H9 (cell line): ENCODE data around the gene ELFN1. TPM values are rescaled to one million over a fixed set of nuclear protein-coding genes. Genes with fewer than 3 reads are reported as not detected.

Source experiments
- DNase-seq: peaks from one replicate; pipeline ENCODE4 v3.0.0-alpha.2; 2017
- H2AFZ ChIP-seq: one replicate; pipeline ENCODE4 v1.6.1; 2013; ENCODE audit warnings: mild to moderate bottlenecking, low read length, control low read depth, moderate library complexity
- H2AK5ac ChIP-seq: 2 replicates; pipeline ENCODE4 v1.6.1; 2013; ENCODE audit warnings: low read length, control low read depth, mixed read lengths; ENCODE audit not compliant: insufficient read length
- H2BK120ac ChIP-seq: one replicate; pipeline ENCODE4 v1.6.1; 2013; ENCODE audit warnings: low read depth, mild to moderate bottlenecking, low read length, control low read depth, inconsistent platforms; ENCODE audit not compliant: poor library complexity, severe bottlenecking
- H2BK12ac ChIP-seq: 2 replicates; pipeline ENCODE4 v1.6.1; 2013; ENCODE audit warnings: low read length, control low read depth, mixed read lengths, low read depth; ENCODE audit not compliant: insufficient read length
- H2BK15ac ChIP-seq: 2 replicates; pipeline ENCODE4 v1.6.1; 2013; ENCODE audit warnings: low read depth, low read length, control low read depth
- H2BK20ac ChIP-seq: one replicate; pipeline ENCODE4 v1.6.1; 2013; ENCODE audit warnings: low read depth, mild to moderate bottlenecking, low read length, control low read depth, inconsistent platforms; ENCODE audit not compliant: poor library complexity, severe bottlenecking
- H2BK5ac ChIP-seq: 2 replicates; pipeline ENCODE4 v1.6.1; 2013; ENCODE audit warnings: low read length, control low read depth, mixed read lengths; ENCODE audit not compliant: insufficient read length
- H3K14ac ChIP-seq: 2 replicates; pipeline ENCODE4 v1.6.1; 2013; ENCODE audit warnings: low read length, control low read depth; ENCODE audit not compliant: insufficient read depth
- H3K18ac ChIP-seq: 2 replicates; pipeline ENCODE4 v1.6.1; 2013; ENCODE audit warnings: low read depth, mild to moderate bottlenecking, mixed read lengths, low read length, control low read depth; ENCODE audit not compliant: insufficient read length
- H3K23ac ChIP-seq: 2 replicates; pipeline ENCODE4 v1.6.1; 2013; ENCODE audit warnings: low read length, control low read depth, mixed read lengths, low read depth; ENCODE audit not compliant: insufficient read length
- H3K23me2 ChIP-seq: 2 replicates; pipeline ENCODE4 v1.6.1; 2013; ENCODE audit warnings: low read depth, mild to moderate bottlenecking, mixed read lengths, low read length, control low read depth; ENCODE audit not compliant: insufficient read length, poor library complexity, severe bottlenecking
- H3K27ac ChIP-seq: 2 replicates; pipeline ENCODE4 v1.5.1; 2013; ENCODE audit warnings: low read length, control low read depth, mixed read lengths, low read depth; ENCODE audit not compliant: insufficient read length
- H3K27me3 ChIP-seq: 2 replicates; pipeline ENCODE4 v1.6.1; 2013; ENCODE audit warnings: low read length, control low read depth, inconsistent platforms; ENCODE audit not compliant: insufficient read depth
- H3K4ac ChIP-seq: 2 replicates; pipeline ENCODE4 v1.6.1; 2013; ENCODE audit warnings: low read depth, mild to moderate bottlenecking, control low read depth, inconsistent platforms, low read length, moderate library complexity
- H3K4me1 ChIP-seq: 2 replicates; pipeline ENCODE4 v1.6.1; 2013; ENCODE audit warnings: low read length, control low read depth, inconsistent platforms; ENCODE audit not compliant: insufficient read depth
- H3K4me2 ChIP-seq: 2 replicates; pipeline ENCODE4 v1.6.1; 2013; ENCODE audit warnings: low read length, control low read depth, mixed read lengths; ENCODE audit not compliant: insufficient read length, insufficient read depth
- H3K56ac ChIP-seq: 2 replicates; pipeline ENCODE4 v1.6.1; 2013; ENCODE audit warnings: low read depth, mild to moderate bottlenecking, mixed read lengths, low read length, control low read depth; ENCODE audit not compliant: insufficient read length
- H3K79me1 ChIP-seq: 2 replicates; pipeline ENCODE4 v1.6.1; 2013; ENCODE audit warnings: low read depth, mild to moderate bottlenecking, moderate library complexity, low read length, control low read depth, inconsistent platforms; ENCODE audit not compliant: insufficient read depth, poor library complexity, severe bottlenecking
- H3K79me2 ChIP-seq: 2 replicates; pipeline ENCODE4 v1.6.1; 2013; ENCODE audit warnings: low read length, control low read depth, inconsistent platforms; ENCODE audit not compliant: insufficient read depth
- H3K9ac ChIP-seq: 2 replicates; pipeline ENCODE4 v1.6.1; 2013; ENCODE audit warnings: low read length, control low read depth, mixed read lengths; ENCODE audit not compliant: insufficient read length; ENCODE audit errors: extremely low read depth
- H3K9me3 ChIP-seq: one replicate; pipeline ENCODE4 v1.6.1; 2013; ENCODE audit warnings: low read depth, low read length, inconsistent platforms; ENCODE audit not compliant: control insufficient read depth
- H3T11ph ChIP-seq: one replicate; pipeline ENCODE4 v1.6.1; 2013; ENCODE audit warnings: mild to moderate bottlenecking, low read length, control low read depth, inconsistent platforms
- H4K20me1 ChIP-seq: one replicate; pipeline ENCODE4 v1.6.1; 2013; ENCODE audit not compliant: control insufficient read depth, insufficient read length, insufficient read depth
- H4K5ac ChIP-seq: 2 replicates; pipeline ENCODE4 v1.6.1; 2013; ENCODE audit warnings: low read depth, mild to moderate bottlenecking, mixed read lengths, low read length, control low read depth; ENCODE audit not compliant: insufficient read length
- H4K8ac ChIP-seq: replicated peaks from 2 replicates; pipeline ENCODE4 v1.6.1; 2013; ENCODE audit warnings: low read length, control low read depth, mixed read lengths, low read depth; ENCODE audit not compliant: insufficient read length
- H4K91ac ChIP-seq: 2 replicates; pipeline ENCODE4 v1.6.1; 2013; ENCODE audit warnings: low read depth, mild to moderate bottlenecking, moderate library complexity, mixed read lengths, low read length, control low read depth; ENCODE audit not compliant: insufficient read length
- H3K27ac Mint-ChIP-seq, 3 experiments: 2 replicates in 2 of 3; 3 replicates in 1 of 3; pipeline ENCODE4 v1.8.0; 2020 to 2021; ENCODE audit warnings: mixed read lengths in 3 of 3, mild to moderate bottlenecking in 1 of 3, moderate library complexity in 1 of 3
- H3K27me3 Mint-ChIP-seq: 2 replicates; pipeline ENCODE4 v1.8.0; 2021; ENCODE audit warnings: low read depth, mild to moderate bottlenecking, moderate library complexity, mixed read lengths
- H3K36me3 Mint-ChIP-seq, 3 experiments: 2 replicates in 2 of 3; 3 replicates in 1 of 3; pipeline ENCODE4 v1.8.0; 2020 to 2021; ENCODE audit warnings: low read depth in 3 of 3, mixed read lengths in 3 of 3; ENCODE audit not compliant: insufficient read depth in 1 of 3
- H3K4me1 Mint-ChIP-seq, 2 experiments: 2 replicates each; pipeline ENCODE4 v1.8.0; 2020; ENCODE audit warnings: mixed read lengths in 2 of 2
- H3K4me3 Mint-ChIP-seq, 2 experiments: 2 replicates in 1 of 2; 3 replicates in 1 of 2; pipeline ENCODE4 v1.8.0; 2020 to 2021; ENCODE audit warnings: mild to moderate bottlenecking in 2 of 2, mixed read lengths in 2 of 2, moderate library complexity in 1 of 2
- H3K9me3 Mint-ChIP-seq, 2 experiments: 2 replicates in 1 of 2; 3 replicates in 1 of 2; pipeline ENCODE4 v1.8.0; 2020; ENCODE audit warnings: mild to moderate bottlenecking in 2 of 2, mixed read lengths in 2 of 2, moderate library complexity in 1 of 2
- CTCF ChIP-seq: fragments of 200-600 bp; sonication (generic); conservative IDR thresholded peaks from 3 replicates; pipeline ENCODE4 v1.8.0; 2021; ENCODE audit warnings: antibody characterized with exemption, mild to moderate bottlenecking
- WGBS: extraction: QIAGEN DNeasy Blood & Tissue Kit; methylation state at CpG from one replicate; pipeline ENCODE4 v1.1.7; 2013; ENCODE audit warnings: missing lambda C conversion rate, low lambda C conversion rate, mixed read lengths; ENCODE audit not compliant: insufficient read length; ENCODE audit errors: extremely low coverage; 5-methylcytosine and 5-hydroxymethylcytosine counted together
- total RNA-seq: library from RNA; stranded (reverse); gene quantifications from 2 replicates; pipeline ENCODE4 v1.2.1, GENCODE V29; 2021

ELFN1 gene
- total RNA-seq, 1 experiment from 2014 or later, result 3.7 TPM

GRCh38 chr7:1645071-1645409 is 25.0 kb upstream of the ELFN1 start:
- H3K56ac ChIP-seq, result no peak overlapping the region

More at GRCh38 chr7:1645071-1645409, 25.0 kb upstream of the ELFN1 start:
- Histone ChIP-seq H4K5ac (no peak overlapping the region), H3K23me2 (no peaks in the 10 kb centered on the region), H3K4me1 (no peaks in the 10 kb centered on the region), H4K8ac (no peak overlapping the region), H3K27ac (no peak overlapping the region), H3K79me1 (no peaks in the 10 kb centered on the region), H4K91ac (no peak overlapping the region), H2BK12ac (no peak overlapping the region), H3K23ac (no peak overlapping the region), H2BK120ac (no peak overlapping the region), H2BK15ac (no peak overlapping the region), H3K4ac (no peak overlapping the region), H2BK20ac (no peak overlapping the region), H3K9ac (no peak overlapping the region), H2BK5ac (no peak overlapping the region), H3K27me3 (no peaks in the 10 kb centered on the region), H3K18ac (no peak overlapping the region), H3K79me2 (no peaks in the 10 kb centered on the region), H3K14ac (no peak overlapping the region), H3K9me3 (no peaks in the 10 kb centered on the region), H3T11ph (no peak overlapping the region), H3K4me2 (no peak overlapping the region), H2AFZ (no peak overlapping the region), H4K20me1 (no peaks in the 10 kb centered on the region), H2AK5ac (no peak overlapping the region)
- Mint-ChIP-seq H3K36me3 (no peaks in the 10 kb centered on the region), H3K27ac (no peak overlapping the region), H3K4me1 (peaks cover 0 to 8% of the 10 kb centered on the region in 2 experiments; a peak in 2 of 4 replicates), H3K27me3 (peaks cover 7% of the 10 kb centered on the region), H3K9me3 (no peaks in the 10 kb centered on the region), H3K4me3 (no peak overlapping the region)
- no peak for DNase-seq
- TF ChIP-seq CTCF, result no peak
- WGBS, result no CpG with 5 or more reads among the region's 11 CpGs
